Measurements from ENCODE around the gene DFFB. TPM values are rescaled to one million over a fixed set of nuclear protein-coding genes. Genes with fewer than 3 reads are reported as not detected.

Gene DFFB
- total and polyA plus RNA-seq, 10 donors = 6.3 to 13.8 (median 10.3) TPM

DNA sequence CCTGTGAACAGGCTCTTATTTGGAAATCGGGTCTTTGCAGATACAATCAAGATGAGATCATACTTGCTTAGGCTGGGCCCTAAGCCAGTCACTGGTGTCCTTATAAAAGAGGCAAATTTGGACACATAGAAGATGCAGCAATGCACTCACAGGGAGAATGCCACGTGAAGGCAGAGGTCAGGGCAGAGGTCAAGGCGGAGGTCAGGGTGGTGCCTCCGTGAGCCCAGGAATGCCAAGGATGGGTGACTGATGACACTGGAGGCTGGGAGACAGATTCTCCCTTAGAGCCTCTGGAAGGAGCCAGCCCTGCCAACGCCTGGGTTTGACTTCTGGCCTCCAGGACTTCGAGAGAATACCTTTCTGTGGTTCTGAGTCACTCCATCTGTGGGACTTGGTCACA lies 65.6 kb downstream of the DFFB start:
- H3K4me1 ChIP-seq = no peaks in the 10 kb centered on the region
- H3K36me3 ChIP-seq = no peaks in the 10 kb centered on the region
- 64 to 83% (median 70%) methylated on average over 6 of the region's 6 CpGs for WGBS, 5 donors
- no peaks in the 10 kb centered on the region for H3K9me3 ChIP-seq
- H3K4me3 ChIP-seq = no peak overlapping the region
- TF ChIP-seq POLR2A (IDR thresholded peaks at IDR 0.05) (no peak), POLR2AphosphoS5 (IDR thresholded peaks at IDR 0.05) (no peak)
- TF ChIP-seq, protein P1, sequence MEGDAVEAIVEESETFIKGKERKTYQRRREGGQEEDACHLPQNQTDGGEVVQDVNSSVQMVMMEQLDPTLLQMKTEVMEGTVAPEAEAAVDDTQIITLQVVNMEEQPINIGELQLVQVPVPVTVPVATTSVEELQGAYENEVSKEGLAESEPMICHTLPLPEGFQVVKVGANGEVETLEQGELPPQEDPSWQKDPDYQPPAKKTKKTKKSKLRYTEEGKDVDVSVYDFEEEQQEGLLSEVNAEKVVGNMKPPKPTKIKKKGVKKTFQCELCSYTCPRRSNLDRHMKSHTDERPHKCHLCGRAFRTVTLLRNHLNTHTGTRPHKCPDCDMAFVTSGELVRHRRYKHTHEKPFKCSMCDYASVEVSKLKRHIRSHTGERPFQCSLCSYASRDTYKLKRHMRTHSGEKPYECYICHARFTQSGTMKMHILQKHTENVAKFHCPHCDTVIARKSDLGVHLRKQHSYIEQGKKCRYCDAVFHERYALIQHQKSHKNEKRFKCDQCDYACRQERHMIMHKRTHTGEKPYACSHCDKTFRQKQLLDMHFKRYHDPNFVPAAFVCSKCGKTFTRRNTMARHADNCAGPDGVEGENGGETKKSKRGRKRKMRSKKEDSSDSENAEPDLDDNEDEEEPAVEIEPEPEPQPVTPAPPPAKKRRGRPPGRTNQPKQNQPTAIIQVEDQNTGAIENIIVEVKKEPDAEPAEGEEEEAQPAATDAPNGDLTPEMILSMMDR (IDR thresholded peaks at IDR 0.05 in 8 of 11, conservative IDR thresholded peaks at IDR 0.05 in 3 of 11) = no peak
- DNase-seq = peak; percentile 29
- no peak overlapping the region for H3K27ac ChIP-seq
- peaks cover 0 to 44% (median 0%) of the 10 kb centered on the region in 7 donors for H3K27me3 ChIP-seq (replicated peaks in 1 of 7)
- intact Hi-C loops (cut with DNase I; ENCODE audit: low total_unique reads) = no loop called here

GRCh38 chr1:3923378-3924185 lies 66.3 kb downstream of the DFFB start:
- intact Hi-C loops (cut with DNase I; ENCODE audit: low total_unique reads) = no loop called here
- WGBS, 5 donors = 75 to 85% (median 81%) methylated on average over 22 to 25 of the region's 25 CpGs
- H3K9me3 ChIP-seq = no peaks in the 10 kb centered on the region

GRCh38 chr1:3924186-3924824 lies 67.0 kb downstream of the DFFB start:
- DNase-seq = peak; percentile 49
- Histone ChIP-seq H3K27ac (no peak overlapping the region), H3K36me3 (no peaks in the 10 kb centered on the region), H3K9me3 (no peaks in the 10 kb centered on the region), H3K4me3 (no peak overlapping the region), H3K27me3 (replicated peaks in 1 of 7) (peaks cover 0 to 41% (median 0%) of the 10 kb centered on the region in 7 donors), H3K4me1 (no peaks in the 10 kb centered on the region)
- TF ChIP-seq POLR2A (IDR thresholded peaks at IDR 0.05) (no peak), POLR2AphosphoS5 (IDR thresholded peaks at IDR 0.05) (no peak)
- TF ChIP-seq, protein P1 (IDR thresholded peaks at IDR 0.05 in 8 of 11, conservative IDR thresholded peaks at IDR 0.05 in 3 of 11) = no peak
- WGBS, 5 donors = 57 to 68% (median 58%) methylated on average over 5 to 13 of the region's 13 CpGs
- intact Hi-C loops (cut with DNase I; ENCODE audit: low total_unique reads) = no loop called here

More at GRCh38 chr1:3923378-3924185, 66.3 kb downstream of the DFFB start:
- Histone ChIP-seq H3K4me3 (no peak overlapping the region), H3K27ac (no peak overlapping the region), H3K36me3 (no peaks in the 10 kb centered on the region), H3K4me1 (no peaks in the 10 kb centered on the region), H3K27me3 (replicated peaks in 1 of 7) (peaks cover 0 to 41% (median 0%) of the 10 kb centered on the region in 7 donors)
- TF ChIP-seq, protein P1 (IDR thresholded peaks at IDR 0.05 in 8 of 11, conservative IDR thresholded peaks at IDR 0.05 in 3 of 11) = no peak
- TF ChIP-seq POLR2AphosphoS5 (IDR thresholded peaks at IDR 0.05) (no peak), POLR2A (IDR thresholded peaks at IDR 0.05) (no peak)
- DNase-seq = peak; percentile 63

- H3K4me1 ChIP-seq = no peaks in the 10 kb centered on the region
- 31 to 50% (median 36%) methylated on average over 3 of the region's 3 CpGs for WGBS, 5 donors
- no peak overlapping the region for H3K27ac ChIP-seq
- intact Hi-C loops (cut with DNase I; ENCODE audit: low total_unique reads) = no loop called here
- no peak for TF ChIP-seq POLR2A (IDR thresholded peaks at IDR 0.05)
- TF ChIP-seq, protein P1 (IDR thresholded peaks at IDR 0.05 in 8 of 11, conservative IDR thresholded peaks at IDR 0.05 in 3 of 11) = no peak
- no peak for DNase-seq
- H3K9me3 ChIP-seq = no peaks in the 10 kb centered on the region
- no peak overlapping the region for H3K4me3 ChIP-seq
- H3K27me3 ChIP-seq (replicated peaks in 1 of 7) = peaks cover 0 to 37% (median 0%) of the 10 kb centered on the region in 7 donors
- H3K36me3 ChIP-seq = no peaks in the 10 kb centered on the region
Measured at GRCh38 chr1:3924825-3925220, 67.5 kb downstream of the DFFB start.
